ENCODE measurements around the gene TNNT1.

DNA sequence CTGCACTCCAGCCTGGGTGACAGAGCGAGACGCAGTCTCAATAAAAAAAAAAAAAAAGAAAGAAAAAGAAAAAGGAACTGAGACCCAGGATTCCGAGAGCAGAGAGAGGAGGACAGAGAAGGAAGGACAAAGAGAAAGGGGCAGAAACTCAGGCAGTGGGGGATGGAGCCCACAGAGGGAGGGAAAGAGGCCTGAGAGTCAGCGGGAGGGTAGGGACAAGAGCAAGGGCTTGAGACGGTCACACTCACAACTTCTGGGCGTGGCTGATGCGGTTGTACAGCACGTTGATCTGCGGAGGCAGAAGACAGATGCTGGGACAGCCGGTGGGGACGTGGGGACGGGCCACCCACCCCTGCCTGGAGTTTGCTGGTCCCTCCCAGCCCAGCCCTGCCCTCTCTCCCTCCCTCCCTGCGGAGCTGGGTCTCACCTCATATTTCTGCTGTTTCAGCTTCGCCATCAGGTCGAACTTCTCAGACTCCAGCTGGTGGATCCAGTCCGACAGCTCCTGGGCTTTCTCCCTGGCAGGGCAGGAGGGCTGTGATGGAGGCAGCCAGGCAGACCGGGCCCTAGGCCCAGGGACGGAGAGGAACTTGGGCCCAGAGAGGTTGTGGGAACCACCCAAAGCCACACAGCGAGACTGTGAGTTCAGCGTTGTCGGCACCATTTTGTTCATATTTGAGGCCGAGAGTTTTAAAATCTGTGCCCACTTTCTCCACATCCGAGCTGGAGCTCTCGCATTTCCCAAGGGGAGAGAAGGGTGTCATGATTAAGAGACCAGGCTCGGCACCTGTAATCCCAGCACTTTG, 15.2 kb downstream of the TNNT1 start:
- TF ChIP-seq POLR2A (IDR thresholded peaks at IDR 0.05), result no peak
- no peak for TF ChIP-seq CTCF (IDR thresholded peaks at IDR 0.05)

Data from Peyer's patch (tissue), 4 donors.